SKM-1 treated with dmso at 0.1 percent for 144 hours (cell line): ENCODE data around the gene EYA2.
"Not testable (repeated sequence)": the region's sequence is repeated elsewhere in the genome, so short reads cannot be mapped to it uniquely, and the experiment has no call there.

Experiments
- DNase-seq: peaks from one replicate; lab custom pipeline; 2025; ENCODE audit not compliant: unreplicated experiment; lab: John Stamatoyannopoulos, UW

EYA2 gene, protein sequence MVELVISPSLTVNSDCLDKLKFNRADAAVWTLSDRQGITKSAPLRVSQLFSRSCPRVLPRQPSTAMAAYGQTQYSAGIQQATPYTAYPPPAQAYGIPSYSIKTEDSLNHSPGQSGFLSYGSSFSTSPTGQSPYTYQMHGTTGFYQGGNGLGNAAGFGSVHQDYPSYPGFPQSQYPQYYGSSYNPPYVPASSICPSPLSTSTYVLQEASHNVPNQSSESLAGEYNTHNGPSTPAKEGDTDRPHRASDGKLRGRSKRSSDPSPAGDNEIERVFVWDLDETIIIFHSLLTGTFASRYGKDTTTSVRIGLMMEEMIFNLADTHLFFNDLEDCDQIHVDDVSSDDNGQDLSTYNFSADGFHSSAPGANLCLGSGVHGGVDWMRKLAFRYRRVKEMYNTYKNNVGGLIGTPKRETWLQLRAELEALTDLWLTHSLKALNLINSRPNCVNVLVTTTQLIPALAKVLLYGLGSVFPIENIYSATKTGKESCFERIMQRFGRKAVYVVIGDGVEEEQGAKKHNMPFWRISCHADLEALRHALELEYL

GRCh38 chr20:46894579-46894958 lies at the start of gene EYA2:
TSS of gene EYA2 (plus strand) at chr20:46894843. CDS start at chr20:46990011, 95,168 bp downstream.
- DNase-seq: no peak

- no peak for DNase-seq
Observed at GRCh38 chr20:46844965-46845364, 49.7 kb upstream of the EYA2 start.

GRCh38 chr20:46849269-46849668 lies 45.4 kb upstream of the EYA2 start:
- DNase-seq: no peak

GRCh38 chr20:46849751-46850150 lies 44.9 kb upstream of the EYA2 start:
- DNase-seq: no peak

GRCh38 chr20:46850416-46850815 lies 44.2 kb upstream of the EYA2 start:
- no peak for DNase-seq

- DNase-seq: no peak
Observed at GRCh38 chr20:46850896-46851295, 43.7 kb upstream of the EYA2 start.

DNA sequence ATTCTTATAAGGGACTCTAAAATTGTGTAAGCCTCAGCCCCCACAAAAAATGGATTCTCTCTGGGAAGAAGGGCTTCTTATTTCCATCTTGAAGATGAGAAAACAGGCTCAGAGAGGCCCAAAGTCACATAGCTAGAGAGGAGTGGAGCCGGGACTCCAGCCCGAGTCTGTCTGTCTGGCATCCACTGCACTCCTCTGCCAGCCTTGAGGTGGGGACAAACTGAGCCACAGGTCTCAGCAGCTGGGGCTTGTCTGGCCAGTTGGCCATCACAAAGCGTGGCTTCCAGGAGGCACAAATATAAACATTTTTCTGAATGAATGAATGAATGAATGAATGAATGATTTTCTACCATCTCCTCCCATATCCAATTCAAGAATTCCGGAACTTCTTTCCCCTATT lies 42.9 kb upstream of the EYA2 start:
- DNase-seq: no peak

DNA sequence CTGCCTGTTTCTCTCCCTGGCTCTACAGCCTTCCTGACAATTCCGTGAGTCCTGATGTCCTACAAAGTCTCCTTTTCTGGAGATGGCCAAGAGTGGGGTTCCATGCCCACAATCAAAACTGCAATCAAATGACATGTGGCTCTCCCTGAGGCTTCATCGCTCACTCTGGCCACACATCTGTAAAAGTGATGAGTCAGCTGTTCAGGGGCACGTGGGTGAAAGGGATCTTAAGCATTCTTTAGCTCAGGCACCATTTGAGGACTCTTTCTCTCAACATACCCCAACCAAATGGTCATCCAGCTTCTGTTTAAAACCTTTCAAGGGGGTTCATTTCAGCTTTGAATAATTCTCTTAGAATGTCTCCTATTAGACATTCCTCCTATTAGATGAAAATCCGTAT lies 42.3 kb upstream of the EYA2 start:
- DNase-seq: no peak

GRCh38 chr20:46853926-46854325 lies 40.7 kb upstream of the EYA2 start:
- DNase-seq: no peak

- DNase-seq: no peak
Observed at GRCh38 chr20:46857061-46857831, 37.4 kb upstream of the EYA2 start.

GRCh38 chr20:46865824-46866223 lies 28.8 kb upstream of the EYA2 start:
- DNase-seq: no peak

- no peak for DNase-seq
Observed at GRCh38 chr20:46870041-46870440, 24.6 kb upstream of the EYA2 start.

- DNase-seq: no peak
Observed at GRCh38 chr20:46872328-46873211, 22.1 kb upstream of the EYA2 start.

DNA sequence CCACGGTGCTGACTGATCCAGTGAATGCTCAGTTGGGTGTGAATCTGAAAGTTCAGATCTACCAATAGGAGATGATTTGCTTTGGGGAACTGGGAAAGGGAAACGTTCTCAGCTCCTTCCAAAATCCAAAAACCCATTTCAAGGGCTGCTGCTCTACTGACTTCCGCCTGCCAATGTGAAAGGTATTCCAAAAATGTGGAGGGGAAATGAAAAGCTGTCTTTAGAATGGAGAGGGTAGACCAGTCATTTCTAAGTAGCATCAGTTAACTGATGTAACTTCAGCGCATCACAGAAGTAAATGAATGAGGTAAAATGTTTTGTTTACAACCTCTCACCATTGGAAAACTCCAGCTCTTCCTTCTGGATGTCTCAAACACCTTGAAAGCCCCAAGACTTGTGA lies 19.6 kb upstream of the EYA2 start:
- no peak for DNase-seq

DNA sequence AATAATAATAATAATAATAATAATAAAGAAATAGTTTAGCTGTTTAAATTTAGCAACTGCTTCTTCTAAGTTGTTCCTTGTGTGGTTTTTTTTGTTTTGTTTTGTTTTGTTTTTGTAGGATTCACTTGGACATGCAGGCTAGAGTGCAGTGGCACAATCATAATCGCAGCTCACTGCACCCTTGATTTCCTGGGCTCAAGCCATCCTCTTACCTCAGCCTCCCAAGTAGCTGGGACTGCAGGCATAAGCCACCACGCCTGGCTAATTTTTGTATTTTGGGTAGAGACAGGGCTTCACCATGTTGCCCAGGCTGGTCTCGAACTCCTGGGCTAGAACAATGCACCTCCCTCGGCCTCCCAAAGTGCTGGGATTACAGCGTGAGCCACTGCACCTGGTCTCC lies 15.3 kb upstream of the EYA2 start:
- no peak for DNase-seq

GRCh38 chr20:46879963-46880362 lies 14.7 kb upstream of the EYA2 start:
- not testable (repeated sequence) for DNase-seq

GRCh38 chr20:46883892-46884291 lies 10.8 kb upstream of the EYA2 start:
- DNase-seq: no peak

DNA sequence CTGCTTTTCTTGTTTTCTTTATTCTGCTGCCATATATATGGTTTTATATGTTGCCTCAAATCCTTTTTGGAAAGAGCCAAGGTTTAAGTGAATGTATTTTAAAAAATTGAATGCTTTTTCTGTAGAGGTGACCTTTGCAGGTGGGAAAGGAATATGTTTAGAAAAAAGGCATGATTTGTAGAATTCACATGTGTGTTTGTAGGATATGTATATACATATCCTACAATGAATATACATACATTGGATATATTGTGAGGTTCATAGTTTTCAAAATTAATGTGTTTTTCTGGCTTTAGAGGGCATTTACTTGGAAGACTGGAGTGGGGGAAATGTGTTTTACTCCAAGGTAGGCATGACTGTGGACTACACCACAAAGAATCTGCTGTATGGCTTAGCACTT lies 4.0 kb upstream of the EYA2 start:
- no peak for DNase-seq

GRCh38 chr20:46893051-46893450 lies 1.6 kb upstream of the EYA2 start:
- DNase-seq: no peak

DNA sequence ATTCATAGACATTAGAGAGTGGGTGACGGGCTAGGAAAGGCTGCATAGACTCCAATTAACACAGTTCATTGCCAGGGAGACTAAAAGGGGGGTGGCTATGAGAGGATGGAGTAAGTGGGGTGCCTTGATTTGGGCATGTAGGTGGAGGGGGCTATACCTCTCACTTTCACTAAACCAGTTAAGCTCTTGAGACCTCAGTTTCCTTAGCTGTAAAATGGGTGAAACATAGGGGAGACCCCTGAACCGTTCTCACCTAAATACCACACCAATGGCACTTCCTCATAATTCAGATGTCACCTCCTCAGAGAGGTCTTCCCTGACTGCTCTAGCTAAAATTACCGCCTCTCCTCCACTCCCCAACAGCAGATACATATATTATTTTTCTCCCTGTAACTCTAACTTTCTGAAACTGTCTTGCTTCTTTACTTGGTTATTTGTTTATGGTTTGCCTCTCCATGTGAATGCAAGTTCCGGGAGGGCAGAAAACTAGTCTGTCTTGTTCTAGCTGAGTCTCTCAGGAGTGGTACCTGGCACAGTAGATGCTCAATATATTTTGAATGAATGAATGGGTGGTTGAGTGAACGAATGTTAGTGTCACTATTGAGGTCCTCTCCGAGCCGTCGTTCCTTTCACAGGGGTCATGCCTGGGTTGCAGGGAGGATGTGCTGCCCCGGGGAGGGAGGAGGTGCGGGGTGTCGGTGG lies 615 bp upstream of the EYA2 start:
- DNase-seq: no peak
